Epidermal melanocyte (primary cell): ENCODE results near the gene HS3ST6.
"Not testable (repeated sequence)": the region's sequence is repeated elsewhere in the genome, so short reads cannot be mapped to it uniquely, and the experiment has no call there.

Experiments
- DNase-seq: peaks from one replicate; pipeline ENCODE4 v3.0.0; 2011; ENCODE audit warnings: low spot score; ENCODE audit not compliant: insufficient read length

The HS3ST6 gene

GRCh38 chr16:1926271-1926670, 8.1 kb upstream of the HS3ST6 start:
- no peak for DNase-seq

GRCh38 chr16:1924095-1924494, 5.9 kb upstream of the HS3ST6 start:
- DNase-seq, result no peak

GRCh38 chr16:1923299-1924034, 5.3 kb upstream of the HS3ST6 start:
- no peak for DNase-seq

GRCh38 chr16:1922357-1922756, 4.1 kb upstream of the HS3ST6 start:
- no peak for DNase-seq

- DNase-seq, result no peak
Observed at GRCh38 chr16:1920727-1921171, 2.5 kb upstream of the HS3ST6 start.

- DNase-seq, result not testable (repeated sequence)
Observed at GRCh38 chr16:1920122-1920521, 1.9 kb upstream of the HS3ST6 start.

GRCh38 chr16:1919327-1919998, 1.2 kb upstream of the HS3ST6 start:
- no peak for DNase-seq

- peak; percentile 10 for DNase-seq
Observed at GRCh38 chr16:1917665-1918350, 407 bp downstream of the HS3ST6 start.

- no peak for DNase-seq
Observed at GRCh38 chr16:1917056-1917664, 1.1 kb downstream of the HS3ST6 start.

- DNase-seq, result no peak
Observed at GRCh38 chr16:1916640-1916990, 1.6 kb downstream of the HS3ST6 start.

GRCh38 chr16:1915732-1916639, 2.2 kb downstream of the HS3ST6 start:
- no peak for DNase-seq

- DNase-seq, result no peak
Observed at GRCh38 chr16:1914988-1915387, 3.2 kb downstream of the HS3ST6 start.

- no peak for DNase-seq
Observed at GRCh38 chr16:1914084-1914608, 4.1 kb downstream of the HS3ST6 start.

- no peak for DNase-seq
Observed at GRCh38 chr16:1913327-1914083, 4.7 kb downstream of the HS3ST6 start.

- DNase-seq, result no peak
Observed at GRCh38 chr16:1912215-1912543, 6.0 kb downstream of the HS3ST6 start.

- no peak for DNase-seq
Observed at GRCh38 chr16:1911467-1912214, 6.6 kb downstream of the HS3ST6 start.

GRCh38 chr16:1909561-1910231, 8.5 kb downstream of the HS3ST6 start:
- DNase-seq, result no peak

GRCh38 chr16:1908983-1909382, 9.2 kb downstream of the HS3ST6 start:
- DNase-seq, result no peak

- peak; percentile 70 for DNase-seq
Observed at GRCh38 chr16:1908184-1908583, 10.0 kb downstream of the HS3ST6 start.
